GM19239 (cell line): Measurements from ENCODE around the gene NAA35.
A peak's percentile ranks its signal among the peaks of the same experiment; 100 is the strongest.
"Not testable (repeated sequence)": the region's sequence is repeated elsewhere in the genome, so short reads cannot be mapped to it uniquely, and the experiment has no call there.

ENCODE experiments used
- DNase-seq: peaks from one replicate; pipeline ENCODE4 v3.0.0; 2011; ENCODE audit warnings: low spot score; ENCODE audit not compliant: insufficient read length
- FAIRE-seq: peaks from 2 replicates; lab custom pipeline; 2011; peaks lifted over from hg19 to GRCh38; lab: Jason Lieb, UNC

The NAA35 gene

GRCh38 chr9:86020731-86021130 is 79.8 kb downstream of the NAA35 start:
- no peak for DNase-seq
- FAIRE-seq, result no peak

DNA sequence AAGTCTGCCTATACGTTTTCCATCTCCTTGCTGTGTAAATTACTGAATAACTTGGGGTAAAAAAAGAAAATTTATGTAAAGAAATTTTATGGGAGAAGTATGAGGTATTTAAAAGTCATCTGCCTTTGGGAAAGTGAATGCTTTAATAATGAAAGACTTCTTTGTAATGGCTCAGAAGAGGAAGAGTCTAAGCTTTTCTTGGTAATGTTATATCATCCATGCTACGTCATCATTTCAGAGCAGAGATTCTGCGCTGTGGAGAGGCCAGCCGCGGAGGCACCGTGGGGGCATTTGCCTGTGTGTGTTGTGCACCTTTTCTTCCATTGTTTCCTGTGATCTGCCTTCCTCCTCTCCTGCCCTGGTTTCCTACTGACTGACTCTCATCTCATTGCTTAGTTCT is 80.2 kb downstream of the NAA35 start:
- FAIRE-seq (no peak), DNase-seq (no peak)

GRCh38 chr9:86022687-86023266 is 81.8 kb downstream of the NAA35 start:
- FAIRE-seq, result no peak

DNA sequence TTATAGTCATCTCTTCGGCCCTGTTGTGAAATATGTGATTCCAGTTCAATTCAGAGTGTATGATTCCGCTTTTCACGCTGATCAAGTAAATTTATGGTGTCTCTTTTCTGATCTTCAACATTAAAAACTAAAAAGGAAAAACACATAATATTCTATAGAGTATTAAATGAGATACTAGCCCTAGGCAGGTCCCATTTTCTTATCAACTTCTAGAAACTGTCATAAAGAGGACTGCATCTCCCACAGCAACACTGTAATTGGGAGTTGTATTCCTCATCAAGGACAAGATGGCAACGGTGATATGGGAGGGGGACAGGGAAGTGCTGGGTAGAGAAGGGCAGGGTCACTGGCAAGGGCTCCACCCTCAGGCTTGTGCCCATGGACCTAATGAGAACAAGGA is 86.8 kb downstream of the NAA35 start:
- DNase-seq (no peak), FAIRE-seq (no peak)

More at GRCh38 chr9:86022687-86023266, 81.8 kb downstream of the NAA35 start:
- DNase-seq, result no peak

GRCh38 chr9:86034863-86035734 is 94.2 kb downstream of the NAA35 start:
- no peak for DNase-seq
- peak; percentile 14 for FAIRE-seq

GRCh38 chr9:86035827-86036440 is 95.0 kb downstream of the NAA35 start:
- FAIRE-seq (no peak), DNase-seq (no peak)

DNA sequence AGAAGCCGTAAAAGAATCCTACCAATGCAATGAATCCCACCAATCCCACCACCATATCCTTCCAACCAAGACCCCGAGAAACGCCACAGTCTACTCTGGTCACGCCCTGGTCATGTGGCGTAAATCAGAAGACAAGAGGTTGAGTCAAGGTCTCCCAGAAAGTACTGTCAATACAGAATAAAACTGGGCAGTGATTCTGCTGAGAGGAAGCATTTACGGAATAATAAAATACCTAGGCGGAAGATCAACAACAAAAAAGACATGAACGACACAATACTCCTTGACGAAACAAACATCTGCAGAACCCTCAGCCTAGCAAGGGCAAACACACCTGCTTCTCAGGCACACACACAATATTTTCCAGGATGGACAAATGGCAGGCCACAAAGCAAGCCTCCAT is 95.6 kb downstream of the NAA35 start:
- no peak for FAIRE-seq

GRCh38 chr9:86039991-86040860 is 99.3 kb downstream of the NAA35 start:
- FAIRE-seq, result no peak
- DNase-seq, result no peak

More for the DNA sequence above, 95.6 kb downstream of the NAA35 start:
- no peak for DNase-seq

- no peak for DNase-seq
- no peak for FAIRE-seq
Measured at GRCh38 chr9:86040861-86041155, 99.9 kb downstream of the NAA35 start.

GRCh38 chr9:86041311-86041741 is 100.4 kb downstream of the NAA35 start:
- FAIRE-seq, result no peak
- no peak for DNase-seq

GRCh38 chr9:86042199-86042978 is 101.4 kb downstream of the NAA35 start:
- FAIRE-seq, result no peak

GRCh38 chr9:86043586-86043985 is 102.6 kb downstream of the NAA35 start:
- DNase-seq (no peak), FAIRE-seq (no peak)

More at GRCh38 chr9:86042199-86042978, 101.4 kb downstream of the NAA35 start:
- no peak for DNase-seq

GRCh38 chr9:86043999-86044398 is 103.1 kb downstream of the NAA35 start:
- FAIRE-seq, result no peak
- DNase-seq, result no peak

DNA sequence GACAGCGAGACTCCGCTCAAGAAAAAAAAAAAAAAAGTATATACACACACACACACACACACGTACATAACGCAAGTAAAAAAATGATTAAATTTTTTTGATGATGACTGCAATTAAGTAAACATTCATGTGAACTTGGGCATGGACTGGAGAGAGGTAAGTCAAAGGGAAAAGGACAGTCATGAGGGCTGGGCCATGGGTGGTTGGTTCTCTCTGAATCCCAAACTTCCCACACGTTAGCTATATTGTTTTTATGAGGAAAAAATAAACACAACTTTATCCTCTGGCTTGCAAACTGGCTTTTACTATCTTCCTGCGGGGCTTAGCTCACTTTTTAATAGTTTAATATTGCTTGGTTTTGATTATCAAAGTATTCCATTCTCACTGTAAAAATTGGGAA is 104.7 kb downstream of the NAA35 start:
- DNase-seq (no peak), FAIRE-seq (no peak)

DNA sequence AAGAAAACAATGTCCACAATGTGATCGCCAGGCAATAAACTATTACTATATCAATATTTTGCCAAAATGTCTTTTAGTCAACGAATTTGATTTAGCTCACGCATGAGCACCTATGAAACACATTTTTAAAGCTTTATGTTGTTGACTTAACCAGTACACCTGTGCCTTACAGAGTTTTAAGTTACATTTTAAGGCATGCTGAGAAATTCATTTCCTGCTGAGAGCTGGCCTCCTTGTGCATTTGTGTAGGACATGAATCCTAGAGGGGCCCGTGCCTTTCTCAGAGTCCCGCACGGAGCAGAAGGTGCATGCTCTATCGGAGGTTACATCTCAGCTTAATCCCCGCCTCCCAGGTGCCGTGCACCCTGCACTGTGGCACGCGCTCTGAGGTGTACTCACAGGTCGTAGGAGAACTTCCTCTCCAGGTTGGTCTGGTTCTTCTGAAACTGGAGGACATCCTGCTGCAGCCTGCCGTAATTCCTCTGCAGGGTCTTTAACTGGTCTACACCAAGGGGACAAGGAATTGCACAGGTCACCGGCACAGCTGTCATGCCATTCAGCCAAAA is 105.2 kb downstream of the NAA35 start:
- DNase-seq, result no peak
- no peak for FAIRE-seq

- no peak for FAIRE-seq
- no peak for DNase-seq
Measured at GRCh38 chr9:86046930-86047341, 106.0 kb downstream of the NAA35 start.

GRCh38 chr9:86047361-86047760 is 106.4 kb downstream of the NAA35 start:
- FAIRE-seq, result no peak
- DNase-seq, result no peak

DNA sequence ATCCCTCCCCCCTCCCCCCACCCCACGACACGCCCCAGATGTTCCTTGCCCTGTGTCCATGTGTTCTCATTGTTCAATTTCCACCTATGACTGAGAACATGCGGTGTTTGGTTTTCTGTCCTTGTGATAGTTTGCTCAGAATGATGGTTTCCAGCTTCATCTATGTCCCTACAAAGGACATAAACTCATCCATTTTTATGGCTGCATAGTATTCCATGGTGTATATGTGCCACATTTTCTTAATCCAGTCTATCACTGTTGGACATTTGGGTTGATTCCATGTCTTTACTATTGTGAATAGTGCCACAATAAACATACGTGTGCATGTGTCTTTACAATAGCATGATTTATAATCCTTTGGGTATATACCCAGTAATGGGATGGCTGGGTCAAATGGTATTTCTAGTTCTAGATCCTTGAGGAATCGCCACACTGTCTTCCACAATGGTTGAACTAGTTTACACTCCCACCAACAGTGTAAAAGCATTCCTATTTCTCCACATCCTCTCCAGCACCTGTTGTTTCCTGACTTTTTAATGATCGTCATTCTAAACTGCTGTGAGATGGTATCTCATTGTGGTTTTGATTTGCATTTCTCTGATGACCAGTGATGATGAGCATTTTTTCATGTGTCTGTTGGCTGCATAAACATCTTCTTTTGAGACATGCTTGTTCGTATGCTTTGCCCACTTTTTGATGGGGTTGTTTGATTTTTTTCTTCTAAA is 107.2 kb downstream of the NAA35 start:
- FAIRE-seq, DNase-seq: not testable (repeated sequence)
